NCI-H2227 (cell line): ENCODE data around the gene CCDC24.

Experiments used
- DNase-seq: peaks from one replicate; lab custom pipeline; 2025; ENCODE audit not compliant: unreplicated experiment; lab: John Stamatoyannopoulos, UW

Gene CCDC24

DNA sequence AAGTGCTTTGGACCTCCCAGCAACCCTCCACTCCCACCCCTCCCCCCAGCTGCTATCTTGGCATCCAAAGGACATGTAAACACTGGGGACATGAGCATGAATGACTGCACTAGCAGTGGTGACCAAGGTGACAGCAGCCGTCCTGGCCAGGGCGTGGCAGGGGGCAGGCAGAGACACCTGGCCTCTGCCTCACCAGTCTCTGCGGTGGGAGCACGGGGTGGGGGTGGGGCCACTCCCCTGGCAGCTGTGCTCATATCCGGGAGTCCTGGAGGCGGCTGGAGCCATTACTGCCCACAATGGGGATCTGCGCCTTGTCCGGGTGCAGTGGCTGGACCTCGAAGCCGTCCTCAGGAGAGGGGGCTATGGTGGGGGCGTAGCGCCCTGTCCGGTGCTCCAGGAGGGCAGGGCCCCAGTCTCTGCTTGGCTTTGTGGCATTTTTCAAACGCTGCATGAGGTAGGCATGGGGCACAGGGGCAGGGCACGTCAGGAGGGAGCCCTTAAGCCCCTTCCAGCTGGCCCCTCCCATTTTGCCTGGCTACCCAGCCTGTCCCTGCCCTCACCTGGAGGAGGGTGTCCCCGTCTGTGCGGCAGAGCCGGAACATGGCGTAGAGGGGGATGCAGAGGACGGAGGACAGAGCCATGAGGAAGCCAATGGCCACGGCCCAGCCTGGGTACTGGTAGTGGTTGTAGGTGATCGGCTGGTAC, 6.0 kb downstream of the CCDC24 start:
- DNase-seq = peak; percentile 18

DNA sequence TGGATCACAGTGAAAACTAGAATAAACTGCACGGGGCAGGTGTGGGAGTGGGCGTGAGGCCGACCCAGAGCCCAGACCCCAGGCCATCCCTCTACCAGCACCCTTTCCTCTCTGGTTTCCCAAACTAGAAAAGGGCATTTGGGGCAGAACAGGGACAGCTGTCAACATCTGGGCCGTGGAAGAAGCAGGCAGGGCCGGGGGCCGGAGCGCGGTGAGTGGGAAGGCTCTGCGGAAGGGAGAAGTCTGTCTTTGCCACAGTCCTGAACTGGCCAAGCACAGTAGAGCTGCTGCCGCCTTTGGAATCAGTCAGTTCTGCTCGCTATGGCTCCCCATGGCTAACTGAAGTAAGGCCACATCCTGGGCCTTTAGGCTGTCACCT, 6.6 kb downstream of the CCDC24 start:
- DNase-seq = no peak

- no peak for DNase-seq
Measured at GRCh38 chr1:43999455-43999854, 8.1 kb downstream of the CCDC24 start.

- no peak for DNase-seq
Measured at GRCh38 chr1:44000122-44000665, 8.8 kb downstream of the CCDC24 start.

DNA sequence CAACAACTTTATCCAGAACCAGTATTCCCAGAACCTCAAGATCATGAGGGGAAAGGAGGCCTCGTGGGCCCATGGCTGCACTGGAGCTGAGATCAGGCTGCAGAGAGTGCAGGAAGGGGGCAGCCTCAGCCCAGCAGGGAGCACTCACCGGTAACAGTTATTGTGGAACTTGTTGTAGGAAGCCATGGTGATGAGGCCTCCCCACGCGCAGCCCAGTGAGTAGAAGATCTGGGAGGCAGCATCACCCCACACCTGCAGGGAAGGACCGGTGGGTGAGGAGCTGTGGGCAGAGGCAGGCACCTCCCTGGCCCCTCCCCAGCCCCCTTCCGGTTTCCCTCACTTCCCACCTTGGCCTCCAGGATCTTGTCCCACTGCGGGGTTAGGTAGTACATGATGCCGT, 10.8 kb downstream of the CCDC24 start:
- DNase-seq = no peak

DNA sequence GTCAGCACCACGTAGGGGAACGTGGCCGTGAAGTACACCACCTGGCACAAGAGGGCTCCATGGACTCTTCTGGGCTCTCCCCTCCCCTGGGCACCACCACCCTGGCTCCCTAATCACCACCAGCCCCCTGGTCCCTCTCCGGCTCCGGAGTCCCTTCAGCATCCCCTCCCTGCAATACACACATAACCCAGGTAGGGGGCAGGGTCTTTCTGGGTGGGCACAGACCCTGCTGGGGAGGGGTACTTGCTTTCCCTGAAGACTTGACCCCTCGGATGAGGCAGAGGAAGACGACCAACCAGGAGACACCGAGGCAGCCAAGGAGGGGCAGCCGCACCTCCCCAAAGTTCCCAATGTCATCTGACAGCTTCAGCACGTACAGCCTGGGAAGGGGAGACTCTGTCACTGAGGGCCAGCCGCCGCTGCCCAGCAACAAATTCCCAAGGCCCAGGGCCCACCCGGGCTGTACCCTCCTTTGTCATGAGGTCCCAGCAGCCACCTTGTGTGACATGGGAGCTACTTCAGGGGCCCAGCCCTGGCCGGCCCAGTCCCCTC, 11.3 kb downstream of the CCDC24 start:
- no peak for DNase-seq

DNA sequence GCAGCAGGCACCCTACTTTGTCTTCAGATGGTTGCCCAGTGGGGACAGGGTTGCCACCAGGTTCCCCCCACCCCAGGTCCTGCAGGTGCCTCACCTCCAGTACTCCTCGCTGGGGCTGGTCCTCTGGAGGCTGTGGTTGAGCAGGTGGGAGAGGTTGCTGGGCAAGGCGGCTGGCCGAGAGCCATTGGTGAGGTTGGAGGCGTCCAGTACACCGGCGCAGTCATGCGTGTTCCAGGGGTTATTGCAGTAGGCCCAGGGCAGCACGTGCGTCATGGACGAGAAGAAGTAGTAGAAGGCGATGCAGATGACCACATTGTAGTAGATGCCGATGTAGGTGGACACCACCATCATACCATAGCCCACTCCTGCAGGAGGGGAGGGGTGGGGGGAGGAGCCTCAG, 16.9 kb downstream of the CCDC24 start:
- DNase-seq = no peak

DNA sequence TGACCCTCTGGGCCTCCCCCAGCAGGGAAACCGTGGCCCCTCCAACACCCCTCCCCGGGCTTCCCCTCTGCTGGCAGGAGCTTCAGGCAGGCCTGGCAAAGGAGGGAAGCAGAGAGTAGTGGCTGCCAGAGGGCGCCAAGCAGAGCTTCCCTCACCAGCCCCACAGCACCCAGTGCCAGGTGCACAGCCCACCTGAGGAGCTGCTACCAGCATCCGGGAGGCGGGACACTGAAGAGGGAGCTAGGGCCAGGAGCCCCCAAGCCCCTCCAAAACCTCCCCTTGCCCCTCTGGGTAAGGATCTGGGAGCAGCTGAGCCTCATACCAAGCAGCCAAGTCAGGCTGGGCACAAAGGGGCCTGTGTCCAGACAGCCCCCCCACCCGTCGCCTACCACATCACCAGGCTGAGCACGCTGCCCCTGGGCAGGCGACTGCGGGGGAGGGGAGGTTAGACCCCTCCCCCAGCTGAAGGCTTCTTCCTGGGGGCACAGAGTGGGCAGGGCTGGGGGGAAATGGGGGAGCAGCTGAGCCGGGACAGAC, 19.6 kb downstream of the CCDC24 start:
- no peak for DNase-seq

GRCh38 chr1:44012404-44012803, 21.0 kb downstream of the CCDC24 start:
- no peak for DNase-seq

- peak; percentile 24 for DNase-seq
Measured at GRCh38 chr1:44012941-44013609, 21.7 kb downstream of the CCDC24 start.

- DNase-seq = no peak
Measured at GRCh38 chr1:44013949-44014348, 22.6 kb downstream of the CCDC24 start.

DNA sequence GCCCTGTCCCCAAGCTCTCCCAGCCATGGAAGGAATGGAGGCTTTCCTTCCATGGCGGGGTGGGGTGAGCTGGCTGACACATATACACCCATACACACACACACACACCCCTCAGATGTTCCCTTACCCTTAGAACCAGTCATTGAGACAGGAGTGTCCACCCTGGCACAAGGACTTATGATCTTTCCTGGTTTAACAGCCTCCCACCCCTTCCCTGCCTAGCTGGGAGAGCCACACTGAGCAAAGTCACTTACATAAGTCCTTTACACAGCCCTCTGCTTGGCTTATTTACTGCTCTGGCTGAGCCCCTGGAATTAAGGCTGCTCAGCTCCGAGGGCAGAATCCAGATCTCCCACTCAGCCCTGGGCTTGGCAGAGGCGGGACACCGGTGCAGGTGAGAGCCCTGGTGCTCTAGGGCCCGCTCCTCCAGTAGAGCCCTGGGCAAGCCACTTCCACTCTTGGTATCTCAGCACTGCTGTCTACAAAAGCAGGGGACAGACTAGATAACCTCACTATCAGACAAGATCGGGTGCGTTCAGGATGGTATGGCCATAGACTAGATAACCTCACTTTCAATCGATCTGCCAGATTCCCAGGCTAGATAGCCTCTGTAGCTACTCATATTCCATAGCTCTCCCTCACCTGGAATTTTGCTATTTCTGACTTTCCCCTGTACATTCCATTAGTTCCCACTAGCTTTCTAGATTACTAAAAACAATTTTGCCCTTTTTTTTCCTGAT, 23.1 kb downstream of the CCDC24 start:
- no peak for DNase-seq

GRCh38 chr1:44015206-44015605, 23.8 kb downstream of the CCDC24 start:
- DNase-seq = no peak

DNA sequence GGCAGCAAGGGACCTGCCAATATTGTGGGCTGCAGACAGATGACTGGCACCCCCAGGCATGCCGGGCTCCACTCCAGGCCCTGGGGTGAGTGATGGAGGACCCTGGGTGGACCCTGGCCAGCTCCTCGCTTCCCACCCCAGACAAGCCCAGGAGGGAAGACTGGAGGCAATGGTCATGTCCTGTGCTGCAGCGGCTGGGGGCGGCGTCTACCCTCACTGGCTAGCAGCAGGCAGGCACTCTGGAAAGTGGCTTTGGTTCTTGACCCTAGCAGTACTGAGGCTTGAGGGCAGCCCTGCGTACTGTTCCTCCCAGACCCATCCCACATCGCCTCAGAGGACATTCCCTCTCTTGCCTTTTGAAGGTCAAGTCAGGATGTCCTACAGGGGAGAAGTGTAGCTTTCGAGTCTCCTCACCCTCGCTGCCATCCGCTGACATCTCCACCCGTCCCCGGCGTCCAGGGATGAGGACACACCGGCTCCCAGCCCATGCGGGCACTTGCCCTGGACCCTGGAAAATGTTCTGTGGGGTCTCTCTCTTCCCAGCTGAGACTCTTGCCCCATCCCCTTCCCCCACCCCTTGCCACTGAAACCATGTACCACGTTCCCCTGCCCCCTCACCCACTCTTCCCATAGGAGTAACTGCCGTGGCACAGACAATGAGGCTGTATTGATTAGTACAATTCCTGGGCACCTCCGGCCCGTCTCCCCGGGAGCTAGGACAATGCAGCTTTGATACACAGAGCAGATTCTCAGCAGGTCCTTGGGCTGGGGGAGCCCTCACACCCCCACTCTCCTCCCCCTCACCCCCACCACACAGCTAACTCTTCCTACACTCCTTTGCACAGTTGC, 24.9 kb downstream of the CCDC24 start:
- no peak for DNase-seq

DNA sequence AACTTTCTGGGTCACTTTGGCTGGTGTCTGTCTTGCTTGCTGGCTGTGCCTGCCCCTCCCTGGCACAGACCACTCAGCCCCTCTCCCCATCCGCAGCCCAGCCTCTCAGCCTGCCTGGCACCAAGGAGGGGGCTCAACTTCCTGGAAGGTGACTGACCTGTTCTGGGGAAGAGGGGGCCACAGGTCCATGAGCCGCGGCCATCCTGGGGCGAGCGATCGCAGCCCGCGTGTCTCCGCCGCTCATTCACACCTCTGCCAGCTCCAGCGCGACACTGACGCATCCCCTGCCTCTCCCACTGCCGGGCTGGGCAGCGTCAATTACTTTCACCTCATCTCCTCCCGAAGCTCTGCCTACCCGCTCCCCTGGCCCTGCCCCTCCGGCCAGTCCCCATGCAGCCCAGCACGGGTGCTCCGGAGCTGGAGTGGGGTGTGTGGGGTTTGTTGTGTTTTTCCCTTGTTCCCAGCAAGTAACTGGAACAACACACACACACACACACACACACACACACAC, 25.5 kb downstream of the CCDC24 start:
- no peak for DNase-seq

DNA sequence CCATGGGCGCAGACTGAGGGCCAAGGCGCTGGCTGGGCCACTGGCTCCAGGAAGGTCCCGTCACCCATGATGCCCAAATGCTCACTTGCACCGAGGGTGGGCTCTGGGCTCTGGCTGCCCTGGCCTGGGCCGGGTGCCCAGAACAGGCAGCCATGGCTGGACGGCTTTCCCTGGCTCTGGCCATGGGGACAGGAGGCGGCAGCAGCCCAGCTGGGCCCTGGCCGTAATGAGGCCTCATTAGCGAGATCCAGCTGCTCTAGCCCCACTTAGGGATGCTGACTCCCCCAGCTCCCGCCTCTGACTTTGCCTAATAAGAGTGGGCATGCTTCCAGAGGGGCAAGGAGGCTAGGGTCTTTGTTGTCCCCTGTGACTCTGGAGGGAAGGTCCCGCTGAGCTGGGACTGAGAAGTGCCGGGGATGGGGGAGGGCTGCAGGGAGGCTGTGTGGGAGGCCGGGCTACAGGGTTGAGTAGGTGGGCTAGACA, 28.1 kb downstream of the CCDC24 start:
- DNase-seq = peak; percentile 18

GRCh38 chr1:44020464-44020863, 29.1 kb downstream of the CCDC24 start:
- no peak for DNase-seq

DNA sequence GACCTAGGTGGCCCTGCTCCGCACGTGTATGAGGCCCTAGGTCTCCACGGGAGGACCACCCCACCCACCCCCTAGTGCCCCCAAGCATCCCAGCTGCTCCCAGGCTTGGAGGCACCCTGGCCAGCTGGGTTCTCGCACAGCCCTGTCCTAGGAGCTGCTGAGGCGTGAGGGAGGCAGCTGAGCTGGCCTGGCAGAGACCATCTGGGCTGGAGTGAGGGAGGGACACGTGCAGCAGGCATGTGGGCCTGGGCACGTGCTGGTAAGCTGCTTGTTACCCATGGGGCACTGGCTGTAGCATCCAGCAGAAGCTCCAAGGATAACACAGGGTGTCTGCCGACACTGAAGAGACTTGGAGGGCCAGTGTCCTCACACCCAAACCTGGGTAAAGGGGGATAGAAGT, 29.8 kb downstream of the CCDC24 start:
- DNase-seq = no peak

DNA sequence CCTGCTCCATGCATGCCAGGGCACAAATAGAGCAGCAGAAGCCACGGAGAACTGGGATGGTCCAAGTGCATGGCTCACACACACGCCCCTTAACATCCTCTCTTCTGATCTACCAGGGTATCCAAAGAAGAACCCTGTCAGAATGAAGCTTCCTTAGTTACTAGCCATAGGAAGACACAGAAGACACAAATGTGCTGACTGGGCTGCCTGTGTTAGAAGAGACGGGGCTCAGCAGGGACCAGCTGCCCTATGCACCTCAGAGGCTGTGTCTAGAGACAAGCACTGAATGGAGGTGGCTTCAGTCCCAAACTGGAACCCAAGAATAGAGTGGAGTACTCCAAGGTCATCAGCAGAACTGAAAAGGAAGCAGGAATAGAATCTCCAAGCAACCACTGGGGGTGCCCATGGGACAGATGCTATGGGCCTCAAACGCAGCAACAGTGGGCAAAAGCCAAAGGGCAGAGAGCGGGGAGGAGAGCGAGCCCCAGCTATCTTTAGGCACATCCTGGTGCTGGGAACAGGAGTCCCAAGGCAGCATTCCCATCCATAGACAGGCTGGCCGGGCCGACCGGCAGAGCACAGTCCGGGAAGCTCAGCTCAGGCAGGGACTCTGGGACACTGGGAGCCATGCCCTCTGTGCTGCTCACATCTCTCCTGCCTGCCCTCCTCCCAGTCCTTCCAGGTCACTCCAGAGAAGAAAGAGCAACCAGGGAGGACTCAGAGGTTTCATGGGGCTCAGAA, 30.4 kb downstream of the CCDC24 start:
- DNase-seq = no peak
